HepG2 (cell line): ENCODE measurements around the gene BCAS1. TPM values are rescaled to one million over a fixed set of nuclear protein-coding genes. Genes with fewer than 3 reads are reported as not detected.

Experiments used
- CBX1 ChIP-seq: IDR thresholded peaks from one replicate; pipeline ENCODE4 v1.6.1; 2016; ENCODE audit warnings: antibody characterized with exemption, low read depth
- CREM ChIP-seq, 2 experiments: sonication (generic) in 1 of 2; formaldehyde crosslinking in 1 of 2; IDR thresholded peaks; 2 replicates each; pipeline versions ENCODE4 v1.4.0 to v1.6.1; 2016 to 2020; ENCODE audit warnings: antibody characterized with exemption in 1 of 2, mild to moderate bottlenecking in 1 of 2, missing genetic modification reagents in 1 of 2
- EZH2 ChIP-seq: conservative IDR thresholded peaks from 2 replicates; pipeline ENCODE4 v1.6.1; 2012; ENCODE audit warnings: mild to moderate bottlenecking, low read depth, low read length, moderate library complexity
- FOXP1 ChIP-seq, 2 experiments: fragments of 450-650 bp in 1 of 2; IDR thresholded peaks; 2 replicates each; pipeline ENCODE4 v1.6.1; 2017 to 2018; ENCODE audit warnings: antibody characterized with exemption in 1 of 2
- HMG20B ChIP-seq: conservative IDR thresholded peaks from 2 replicates; pipeline ENCODE4 v1.6.1; 2016; ENCODE audit warnings: missing genetic modification reagents, missing compliant biosample characterization
- HMGA1 ChIP-seq: sonication (generic); formaldehyde crosslinking; conservative IDR thresholded peaks from 2 replicates; pipeline ENCODE4 v1.4.0; 2020; ENCODE audit warnings: missing genetic modification reagents
- IKZF1 ChIP-seq: fragments of 450-650 bp; IDR thresholded peaks from 2 replicates; pipeline ENCODE4 v1.7.1; 2016
- MBD4 ChIP-seq: IDR thresholded peaks from 2 replicates; pipeline ENCODE4 v1.6.1; 2012; ENCODE audit warnings: low read length, inconsistent platforms, borderline replicate concordance
- NFE2 ChIP-seq: sonication (generic); formaldehyde crosslinking; IDR thresholded peaks from 2 replicates; pipeline ENCODE4 v1.4.0; 2020; ENCODE audit warnings: missing genetic modification reagents
- PTBP1 ChIP-seq: fragments of 200-400 bp; formaldehyde crosslinking; IDR thresholded peaks from 2 replicates; pipeline ENCODE4 v1.6.1; 2018; ENCODE audit warnings: low read length, low read depth; ENCODE audit not compliant: poor library complexity, severe bottlenecking
- SALL1 ChIP-seq: sonication (generic); formaldehyde crosslinking; IDR thresholded peaks from 2 replicates; pipeline ENCODE4 v1.8.0; 2022; ENCODE audit warnings: mild to moderate bottlenecking, missing genetic modification reagents
- SRSF1 ChIP-seq: fragments of 200-400 bp; formaldehyde crosslinking; optimal IDR thresholded peaks from 2 replicates; pipeline ENCODE3; 2017; ENCODE audit warnings: mild to moderate bottlenecking, low read depth, low read length, moderate library complexity
- ZFP41 ChIP-seq: sonication (generic); formaldehyde crosslinking; IDR thresholded peaks from 2 replicates; pipeline ENCODE4 v1.4.0; 2020; ENCODE audit warnings: mild to moderate bottlenecking, missing genetic modification reagents, borderline replicate concordance
- ZFX ChIP-seq: sonication (generic); formaldehyde crosslinking; IDR thresholded peaks from 2 replicates; pipeline ENCODE4 v1.4.0; 2020; ENCODE audit warnings: mild to moderate bottlenecking, low read depth, missing genetic modification reagents, moderate library complexity
- ZNF138 ChIP-seq: sonication (generic); formaldehyde crosslinking; IDR thresholded peaks from 2 replicates; pipeline ENCODE4 v1.5.0; 2020; ENCODE audit warnings: mild to moderate bottlenecking, low read depth, missing genetic modification reagents
- ZNF550 ChIP-seq: sonication (generic); formaldehyde crosslinking; IDR thresholded peaks from 2 replicates; pipeline ENCODE4 v1.4.0; 2020; ENCODE audit warnings: mild to moderate bottlenecking, missing genetic modification reagents, borderline replicate concordance
- ZNF569 ChIP-seq: sonication (generic); formaldehyde crosslinking; IDR thresholded peaks from 2 replicates; pipeline ENCODE4 v1.5.0; 2020; ENCODE audit warnings: mild to moderate bottlenecking, missing genetic modification reagents, moderate library complexity, borderline replicate concordance
- ZNF605 ChIP-seq: sonication (generic); formaldehyde crosslinking; IDR thresholded peaks from 2 replicates; pipeline ENCODE4 v1.8.0; 2022; ENCODE audit warnings: mild to moderate bottlenecking, missing genetic modification reagents
- polyA plus RNA-seq, 8 experiments: library from polyadenylated mRNA; depleted of rRNA in 3 of 8; stranded (reverse) in 7 of 8; unstranded in 1 of 8; fragments of >200 nt; fragmentation: Illumina TruSeq in 4 of 8; extraction: Trizol in 4 of 8; gene quantifications; 2 replicates each; pipeline versions ENCODE4 v1.2.1 to v1.2.3, GENCODE V29; 2011 to 2016; ENCODE audit warnings: low read depth in 4 of 8, missing spikeins in 1 of 8, mixed read lengths in 1 of 8; ENCODE audit not compliant: insufficient read depth in 1 of 8
- total RNA-seq, 5 experiments: library from RNA; depleted of rRNA; stranded (reverse); fragments of >200 nt; fragmentation: Illumina TruSeq; extraction: Trizol; gene quantifications; 2 replicates each; pipeline ENCODE4 v1.2.3, GENCODE V29; 2016; ENCODE audit warnings: low read depth in 1 of 5
- TF ChIP-seq, protein P1 (sequence below): sonication (generic); formaldehyde crosslinking; IDR thresholded peaks from 2 replicates; pipeline ENCODE4 v1.5.0; 2020; ENCODE audit warnings: mild to moderate bottlenecking, missing genetic modification reagents, moderate library complexity
- TF ChIP-seq, protein P2 (sequence below), 2 experiments: sonication (generic) in 1 of 2; formaldehyde crosslinking in 1 of 2; IDR thresholded peaks; 2 replicates each; pipeline versions ENCODE4 v1.4.0 to v1.6.1; 2018 to 2020; ENCODE audit warnings: missing genetic modification reagents in 2 of 2, borderline replicate concordance in 1 of 2, low read depth in 1 of 2, mild to moderate bottlenecking in 1 of 2, missing biosample characterization in 1 of 2
- TF ChIP-seq, protein P3 (sequence below): sonication (generic); formaldehyde crosslinking; IDR thresholded peaks from 2 replicates; pipeline ENCODE4 v1.5.0; 2020; ENCODE audit warnings: missing genetic modification reagents
- TF ChIP-seq, protein P4 (sequence below): sonication (generic); formaldehyde crosslinking; IDR thresholded peaks from 2 replicates; pipeline ENCODE4 v1.4.0; 2020; ENCODE audit warnings: missing genetic modification reagents, mild to moderate bottlenecking, borderline replicate concordance

Gene BCAS1
- total and polyA plus RNA-seq, 2 of the 13 experiments (the other 11 are each of a cell fraction or from before 2014, with no cell fraction given): 0.55 to 0.91 TPM

DNA sequence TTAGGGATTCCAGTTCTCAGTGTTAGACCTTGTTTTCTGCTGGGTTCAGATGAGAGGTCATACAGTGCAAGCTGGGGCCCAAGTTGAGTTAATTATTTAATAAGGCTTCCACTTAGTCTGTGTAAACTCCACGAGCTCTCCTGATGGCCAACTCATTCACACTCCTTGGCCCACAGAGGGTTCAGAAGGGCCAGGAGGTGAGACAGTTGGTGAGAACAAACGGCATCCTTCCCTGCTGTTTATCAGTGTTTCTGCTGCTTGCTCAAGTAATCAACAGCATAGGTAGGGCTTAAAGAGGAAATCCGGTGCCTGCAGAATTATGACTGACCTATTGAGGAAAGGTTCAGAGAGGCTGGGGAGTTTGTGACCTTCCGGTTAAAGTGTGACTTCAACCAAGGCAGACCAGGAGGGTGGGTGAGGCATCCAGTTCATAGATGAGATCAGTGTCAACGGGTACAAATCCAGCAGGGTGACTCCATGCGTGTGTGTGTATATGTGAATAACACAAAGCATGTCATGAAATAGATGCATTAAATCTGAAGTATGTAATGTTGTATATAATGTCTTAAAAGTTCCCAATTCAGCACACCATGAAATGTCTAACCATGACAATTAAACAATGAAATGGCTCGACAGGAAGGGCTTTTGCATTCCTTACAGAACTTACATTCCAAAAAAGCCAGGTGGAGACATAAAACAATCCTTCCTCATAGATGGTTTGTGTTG, 37.4 kb upstream of the BCAS1 start (continued):
- TF ChIP-seq HMGA1 (CRISPR knock-in tag) (no peak), MBD4 (peak; percentile 85; the same call in 1 of the 2 replicates), SRSF1 (no peak), NFE2 (CRISPR knock-in tag) (no peak), ZNF569 (CRISPR knock-in tag) (no peak), CBX1 (no peak), FOXP1 (IDR thresholded peaks at IDR 0.05) (peak; percentile 84), FOXP1 (CRISPR knock-in tag; IDR thresholded peaks at IDR 0.05) (peak; percentile 99), HMG20B (peak; percentile 89), ZFX (CRISPR knock-in tag) (peak; percentile 72), ZNF138 (CRISPR knock-in tag) (no peak), CREM (IDR thresholded peaks at IDR 0.05) (peak; percentile 89), CREM (CRISPR knock-in tag; IDR thresholded peaks at IDR 0.05) (no peak), SALL1 (CRISPR knock-in tag) (peak; percentile 99), IKZF1 (no peak), ZNF550 (CRISPR knock-in tag) (no peak), PTBP1 (no peak), EZH2 (no peak), ZFP41 (CRISPR knock-in tag) (no peak), ZNF605 (CRISPR knock-in tag) (peak; percentile 98)
- TF ChIP-seq, protein P1, sequence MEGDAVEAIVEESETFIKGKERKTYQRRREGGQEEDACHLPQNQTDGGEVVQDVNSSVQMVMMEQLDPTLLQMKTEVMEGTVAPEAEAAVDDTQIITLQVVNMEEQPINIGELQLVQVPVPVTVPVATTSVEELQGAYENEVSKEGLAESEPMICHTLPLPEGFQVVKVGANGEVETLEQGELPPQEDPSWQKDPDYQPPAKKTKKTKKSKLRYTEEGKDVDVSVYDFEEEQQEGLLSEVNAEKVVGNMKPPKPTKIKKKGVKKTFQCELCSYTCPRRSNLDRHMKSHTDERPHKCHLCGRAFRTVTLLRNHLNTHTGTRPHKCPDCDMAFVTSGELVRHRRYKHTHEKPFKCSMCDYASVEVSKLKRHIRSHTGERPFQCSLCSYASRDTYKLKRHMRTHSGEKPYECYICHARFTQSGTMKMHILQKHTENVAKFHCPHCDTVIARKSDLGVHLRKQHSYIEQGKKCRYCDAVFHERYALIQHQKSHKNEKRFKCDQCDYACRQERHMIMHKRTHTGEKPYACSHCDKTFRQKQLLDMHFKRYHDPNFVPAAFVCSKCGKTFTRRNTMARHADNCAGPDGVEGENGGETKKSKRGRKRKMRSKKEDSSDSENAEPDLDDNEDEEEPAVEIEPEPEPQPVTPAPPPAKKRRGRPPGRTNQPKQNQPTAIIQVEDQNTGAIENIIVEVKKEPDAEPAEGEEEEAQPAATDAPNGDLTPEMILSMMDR: peak; percentile 30
- TF ChIP-seq, protein P2, sequence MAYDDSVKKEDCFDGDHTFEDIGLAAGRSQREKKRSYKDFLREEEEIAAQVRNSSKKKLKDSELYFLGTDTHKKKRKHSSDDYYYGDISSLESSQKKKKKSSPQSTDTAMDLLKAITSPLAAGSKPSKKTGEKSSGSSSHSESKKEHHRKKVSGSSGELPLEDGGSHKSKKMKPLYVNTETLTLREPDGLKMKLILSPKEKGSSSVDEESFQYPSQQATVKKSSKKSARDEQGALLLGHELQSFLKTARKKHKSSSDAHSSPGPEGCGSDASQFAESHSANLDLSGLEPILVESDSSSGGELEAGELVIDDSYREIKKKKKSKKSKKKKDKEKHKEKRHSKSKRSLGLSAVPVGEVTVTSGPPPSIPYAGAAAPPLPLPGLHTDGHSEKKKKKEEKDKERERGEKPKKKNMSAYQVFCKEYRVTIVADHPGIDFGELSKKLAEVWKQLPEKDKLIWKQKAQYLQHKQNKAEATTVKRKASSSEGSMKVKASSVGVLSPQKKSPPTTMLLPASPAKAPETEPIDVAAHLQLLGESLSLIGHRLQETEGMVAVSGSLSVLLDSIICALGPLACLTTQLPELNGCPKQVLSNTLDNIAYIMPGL (CRISPR knock-in tag; IDR thresholded peaks at IDR 0.05; ENCODE audit: borderline replicate concordance in 1 of 2, low read depth in 1 of 2): peak in 1 of 2 experiments; percentile 89; a peak in 2 of 4 replicates
- TF ChIP-seq, protein P3, sequence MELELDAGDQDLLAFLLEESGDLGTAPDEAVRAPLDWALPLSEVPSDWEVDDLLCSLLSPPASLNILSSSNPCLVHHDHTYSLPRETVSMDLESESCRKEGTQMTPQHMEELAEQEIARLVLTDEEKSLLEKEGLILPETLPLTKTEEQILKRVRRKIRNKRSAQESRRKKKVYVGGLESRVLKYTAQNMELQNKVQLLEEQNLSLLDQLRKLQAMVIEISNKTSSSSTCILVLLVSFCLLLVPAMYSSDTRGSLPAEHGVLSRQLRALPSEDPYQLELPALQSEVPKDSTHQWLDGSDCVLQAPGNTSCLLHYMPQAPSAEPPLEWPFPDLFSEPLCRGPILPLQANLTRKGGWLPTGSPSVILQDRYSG (CRISPR knock-in tag): no peak
- TF ChIP-seq, protein P4, sequence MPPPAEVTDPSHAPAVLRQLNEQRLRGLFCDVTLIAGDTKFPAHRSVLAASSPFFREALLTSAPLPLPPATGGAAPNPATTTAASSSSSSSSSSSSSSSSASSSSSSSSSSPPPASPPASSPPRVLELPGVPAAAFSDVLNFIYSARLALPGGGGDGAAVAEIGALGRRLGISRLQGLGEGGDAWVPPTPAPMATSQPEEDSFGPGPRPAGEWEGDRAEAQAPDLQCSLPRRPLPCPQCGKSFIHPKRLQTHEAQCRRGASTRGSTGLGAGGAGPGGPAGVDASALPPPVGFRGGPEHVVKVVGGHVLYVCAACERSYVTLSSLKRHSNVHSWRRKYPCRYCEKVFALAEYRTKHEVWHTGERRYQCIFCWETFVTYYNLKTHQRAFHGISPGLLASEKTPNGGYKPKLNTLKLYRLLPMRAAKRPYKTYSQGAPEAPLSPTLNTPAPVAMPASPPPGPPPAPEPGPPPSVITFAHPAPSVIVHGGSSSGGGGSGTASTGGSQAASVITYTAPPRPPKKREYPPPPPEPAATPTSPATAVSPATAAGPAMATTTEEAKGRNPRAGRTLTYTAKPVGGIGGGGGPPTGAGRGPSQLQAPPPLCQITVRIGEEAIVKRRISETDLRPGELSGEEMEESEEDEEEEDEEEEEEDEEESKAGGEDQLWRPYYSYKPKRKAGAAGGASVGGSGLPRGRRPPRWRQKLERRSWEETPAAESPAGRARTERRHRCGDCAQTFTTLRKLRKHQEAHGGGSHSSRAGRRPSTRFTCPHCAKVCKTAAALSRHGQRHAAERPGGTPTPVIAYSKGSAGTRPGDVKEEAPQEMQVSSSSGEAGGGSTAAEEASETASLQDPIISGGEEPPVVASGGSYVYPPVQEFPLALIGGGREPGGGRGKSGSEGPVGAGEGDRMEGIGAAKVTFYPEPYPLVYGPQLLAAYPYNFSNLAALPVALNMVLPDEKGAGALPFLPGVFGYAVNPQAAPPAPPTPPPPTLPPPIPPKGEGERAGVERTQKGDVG (CRISPR knock-in tag): peak; percentile 78; the same call in 1 of the 2 replicates
